ENCODE data around the gene OGG1. TPM values are rescaled to one million over a fixed set of nuclear protein-coding genes. Genes with fewer than 3 reads are reported as not detected.

OGG1 gene
- total and polyA plus RNA-seq, 9 of the 15 experiments (the other 6 are each of a cell fraction or from before 2014, with no cell fraction given) = 6.6 to 33.0 (median 24.4) TPM

GRCh38 chr3:9792405-9793160 is 42.8 kb downstream of the OGG1 start, which contains the start of the genes ARPC4 and TADA3 (continued):
- TF ChIP-seq MYC (IDR thresholded peaks at IDR 0.05; ENCODE audit: low read depth, low read length) (peak; percentile 69), MYC (CRISPR knock-in tag; IDR thresholded peaks at IDR 0.05; ENCODE audit: borderline replicate concordance, low read depth) (0 out of 2 replicates have a peak, but pooled peaks have one; percentile 47), POLR2AphosphoS5 (IDR thresholded peaks at IDR 0.05; ENCODE audit: control insufficient read depth, insufficient read depth, low read depth, low read length) (peak; percentile 93), ELF2 (CRISPR knock-in tag; IDR thresholded peaks at IDR 0.05) (peak; percentile 94), ZNF696 (CRISPR knock-in tag; conservative IDR thresholded peaks at IDR 0.05) (no peak), PURB (CRISPR knock-in tag; IDR thresholded peaks at IDR 0.05; ENCODE audit: low read depth) (no peak), ZNF707 (CRISPR knock-in tag; conservative IDR thresholded peaks at IDR 0.05) (no peak), ZBTB34 (CRISPR knock-in tag; IDR thresholded peaks at IDR 0.05) (no peak), ASH1L (IDR thresholded peaks at IDR 0.05; ENCODE audit: borderline replicate concordance, low read depth, partially characterized antibody) (peak; percentile 93), NEUROD1 (IDR thresholded peaks at IDR 0.05; ENCODE audit: borderline replicate concordance, low read depth, low read length, partially characterized antibody) (peak; percentile 74), ZNF263 (CRISPR knock-in tag; IDR thresholded peaks at IDR 0.05; ENCODE audit: borderline replicate concordance) (no peak), ZNF274 (IDR thresholded peaks at IDR 0.05; ENCODE audit: borderline replicate concordance, low read depth, low read length) (no peak), ZFP1 (CRISPR knock-in tag; IDR thresholded peaks at IDR 0.05) (no peak), ARNT (IDR thresholded peaks at IDR 0.05) (peak in 1 of 2 experiments; percentile 74; a peak in 1 of 4 replicates), FOXP4 (CRISPR knock-in tag; IDR thresholded peaks at IDR 0.05; ENCODE audit: borderline replicate concordance) (no peak), ATF1 (CRISPR knock-in tag; IDR thresholded peaks at IDR 0.05) (no peak), ATF1 (tag; IDR thresholded peaks at IDR 0.05) (peak; percentile 71; the same call in 1 of the 2 replicates), HDAC6 (IDR thresholded peaks at IDR 0.05; ENCODE audit: low read depth, low read length) (no peak), ZNF184 (CRISPR knock-in tag; IDR thresholded peaks at IDR 0.05) (no peak), BDP1 (IDR thresholded peaks at IDR 0.05; ENCODE audit: insufficient read depth, insufficient read length) (no peak), GABPA (tag; conservative IDR thresholded peaks at IDR 0.05; ENCODE audit: low read depth) (peak; percentile 94)
- TF ChIP-seq, protein P1, sequence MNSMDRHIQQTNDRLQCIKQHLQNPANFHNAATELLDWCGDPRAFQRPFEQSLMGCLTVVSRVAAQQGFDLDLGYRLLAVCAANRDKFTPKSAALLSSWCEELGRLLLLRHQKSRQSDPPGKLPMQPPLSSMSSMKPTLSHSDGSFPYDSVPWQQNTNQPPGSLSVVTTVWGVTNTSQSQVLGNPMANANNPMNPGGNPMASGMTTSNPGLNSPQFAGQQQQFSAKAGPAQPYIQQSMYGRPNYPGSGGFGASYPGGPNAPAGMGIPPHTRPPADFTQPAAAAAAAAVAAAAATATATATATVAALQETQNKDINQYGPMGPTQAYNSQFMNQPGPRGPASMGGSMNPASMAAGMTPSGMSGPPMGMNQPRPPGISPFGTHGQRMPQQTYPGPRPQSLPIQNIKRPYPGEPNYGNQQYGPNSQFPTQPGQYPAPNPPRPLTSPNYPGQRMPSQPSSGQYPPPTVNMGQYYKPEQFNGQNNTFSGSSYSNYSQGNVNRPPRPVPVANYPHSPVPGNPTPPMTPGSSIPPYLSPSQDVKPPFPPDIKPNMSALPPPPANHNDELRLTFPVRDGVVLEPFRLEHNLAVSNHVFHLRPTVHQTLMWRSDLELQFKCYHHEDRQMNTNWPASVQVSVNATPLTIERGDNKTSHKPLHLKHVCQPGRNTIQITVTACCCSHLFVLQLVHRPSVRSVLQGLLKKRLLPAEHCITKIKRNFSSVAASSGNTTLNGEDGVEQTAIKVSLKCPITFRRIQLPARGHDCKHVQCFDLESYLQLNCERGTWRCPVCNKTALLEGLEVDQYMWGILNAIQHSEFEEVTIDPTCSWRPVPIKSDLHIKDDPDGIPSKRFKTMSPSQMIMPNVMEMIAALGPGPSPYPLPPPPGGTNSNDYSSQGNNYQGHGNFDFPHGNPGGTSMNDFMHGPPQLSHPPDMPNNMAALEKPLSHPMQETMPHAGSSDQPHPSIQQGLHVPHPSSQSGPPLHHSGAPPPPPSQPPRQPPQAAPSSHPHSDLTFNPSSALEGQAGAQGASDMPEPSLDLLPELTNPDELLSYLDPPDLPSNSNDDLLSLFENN (IDR thresholded peaks at IDR 0.05; ENCODE audit: low read depth in 2 of 2, low read length in 2 of 2) = peak in 1 of 2 experiments; percentile 45; a peak in 1 of 4 replicates
